ENCODE measurements around the gene PLEKHF1. TPM values are rescaled to one million over a fixed set of nuclear protein-coding genes. Genes with fewer than 3 reads are reported as not detected.
"Not testable (repeated sequence)": the region's sequence is repeated elsewhere in the genome, so short reads cannot be mapped to it uniquely, and the experiment has no call there.

PLEKHF1 gene
- total RNA-seq, 1 donor from 2014 or later, result 29.4 TPM

GRCh38 chr19:29666578-29667386 is 1.5 kb downstream of the PLEKHF1 start:
- peaks cover 9% of the 10 kb centered on the region for H3K36me3 Mint-ChIP-seq (ENCODE audit: low read depth)
- H3K27ac Mint-ChIP-seq (ENCODE audit: unreplicated experiment), result peak overlapping the region; percentile 97
- DNase-seq (ENCODE audit: low spot score), result no peak

DNA sequence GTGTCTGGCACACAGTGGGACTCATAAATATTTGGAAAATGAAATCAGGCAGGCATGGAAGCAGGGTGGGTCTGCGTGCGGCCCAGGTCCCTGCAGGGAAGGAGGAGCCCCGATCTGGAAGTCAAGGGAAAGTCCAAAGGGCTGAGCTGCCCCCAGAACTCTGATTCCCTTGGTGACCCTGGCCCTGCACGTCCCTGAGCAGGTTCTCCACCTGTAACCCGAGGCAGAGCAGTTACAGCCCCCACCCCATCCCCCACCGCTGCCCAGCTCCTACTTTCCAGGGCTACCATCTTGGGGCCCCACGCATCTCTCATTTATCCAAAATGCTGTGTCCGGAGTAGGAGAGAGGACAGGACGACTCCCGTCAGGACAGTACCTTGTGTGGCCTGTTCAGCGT is 2.1 kb downstream of the PLEKHF1 start:
- no peaks in the 10 kb centered on the region for H3K27me3 Mint-ChIP-seq (ENCODE audit: low read depth)
- TF ChIP-seq, protein P1, sequence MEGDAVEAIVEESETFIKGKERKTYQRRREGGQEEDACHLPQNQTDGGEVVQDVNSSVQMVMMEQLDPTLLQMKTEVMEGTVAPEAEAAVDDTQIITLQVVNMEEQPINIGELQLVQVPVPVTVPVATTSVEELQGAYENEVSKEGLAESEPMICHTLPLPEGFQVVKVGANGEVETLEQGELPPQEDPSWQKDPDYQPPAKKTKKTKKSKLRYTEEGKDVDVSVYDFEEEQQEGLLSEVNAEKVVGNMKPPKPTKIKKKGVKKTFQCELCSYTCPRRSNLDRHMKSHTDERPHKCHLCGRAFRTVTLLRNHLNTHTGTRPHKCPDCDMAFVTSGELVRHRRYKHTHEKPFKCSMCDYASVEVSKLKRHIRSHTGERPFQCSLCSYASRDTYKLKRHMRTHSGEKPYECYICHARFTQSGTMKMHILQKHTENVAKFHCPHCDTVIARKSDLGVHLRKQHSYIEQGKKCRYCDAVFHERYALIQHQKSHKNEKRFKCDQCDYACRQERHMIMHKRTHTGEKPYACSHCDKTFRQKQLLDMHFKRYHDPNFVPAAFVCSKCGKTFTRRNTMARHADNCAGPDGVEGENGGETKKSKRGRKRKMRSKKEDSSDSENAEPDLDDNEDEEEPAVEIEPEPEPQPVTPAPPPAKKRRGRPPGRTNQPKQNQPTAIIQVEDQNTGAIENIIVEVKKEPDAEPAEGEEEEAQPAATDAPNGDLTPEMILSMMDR (IDR thresholded peaks at IDR 0.05), result no peak
- H3K36me3 Mint-ChIP-seq (ENCODE audit: low read depth), result peaks cover 10% of the 10 kb centered on the region
- peak overlapping the region; percentile 97 for H3K27ac Mint-ChIP-seq (ENCODE audit: unreplicated experiment)
- peak overlapping the region; percentile 77 for H3K4me3 Mint-ChIP-seq (ENCODE audit: unreplicated experiment)
- H3K4me1 Mint-ChIP-seq (ENCODE audit: low read depth), result peaks cover 68% of the 10 kb centered on the region
- no peaks in the 10 kb centered on the region for H3K9me3 Mint-ChIP-seq (ENCODE audit: low read depth)
- no peak for DNase-seq (ENCODE audit: low spot score)

More at GRCh38 chr19:29666578-29667386, 1.5 kb downstream of the PLEKHF1 start:
- Mint-ChIP-seq H3K9me3 (ENCODE audit: low read depth) (no peaks in the 10 kb centered on the region), H3K4me1 (ENCODE audit: low read depth) (peaks cover 67% of the 10 kb centered on the region), H3K4me3 (ENCODE audit: unreplicated experiment) (peak overlapping the region; percentile 77), H3K27me3 (ENCODE audit: low read depth) (no peaks in the 10 kb centered on the region)
- TF ChIP-seq, protein P1 (IDR thresholded peaks at IDR 0.05), result peak; percentile 17

DNA sequence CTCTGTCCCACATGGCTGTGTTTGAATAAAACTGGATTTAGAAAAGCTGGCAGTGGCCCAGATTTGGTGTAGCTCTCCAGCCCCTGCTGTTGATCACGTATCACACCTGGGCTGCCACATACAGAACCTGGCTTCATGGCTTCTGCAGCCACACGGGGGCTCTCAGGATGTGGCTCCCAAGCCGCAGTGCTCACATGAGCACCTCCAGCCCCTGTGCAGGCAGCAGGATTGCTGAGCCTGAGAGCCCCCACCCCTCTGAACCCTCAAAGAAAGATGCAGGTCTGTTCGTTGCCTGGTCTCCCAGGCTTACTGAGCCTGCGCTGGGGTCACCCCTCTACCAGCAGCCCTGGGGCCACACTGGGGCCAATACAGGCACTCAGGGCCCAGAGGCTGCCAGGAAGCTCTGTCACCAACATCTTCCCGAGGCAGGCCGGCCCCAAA is 2.7 kb downstream of the PLEKHF1 start:
- H3K27me3 Mint-ChIP-seq (ENCODE audit: low read depth), result no peaks in the 10 kb centered on the region
- H3K4me3 Mint-ChIP-seq (ENCODE audit: unreplicated experiment), result peak overlapping the region; percentile 22
- TF ChIP-seq, protein P1 (IDR thresholded peaks at IDR 0.05), result no peak
- peaks cover 68% of the 10 kb centered on the region for H3K4me1 Mint-ChIP-seq (ENCODE audit: low read depth)
- peaks cover 14% of the 10 kb centered on the region for H3K36me3 Mint-ChIP-seq (ENCODE audit: low read depth)
- no peaks in the 10 kb centered on the region for H3K9me3 Mint-ChIP-seq (ENCODE audit: low read depth)
- no peak for DNase-seq (ENCODE audit: low spot score)
- H3K27ac Mint-ChIP-seq (ENCODE audit: unreplicated experiment), result peak overlapping the region; percentile 27

GRCh38 chr19:29668746-29669609 is 3.7 kb downstream of the PLEKHF1 start:
- TF ChIP-seq, protein P1 (IDR thresholded peaks at IDR 0.05), result peak; percentile 41
- DNase-seq (ENCODE audit: low spot score), result no peak
- H3K36me3 Mint-ChIP-seq (ENCODE audit: low read depth), result peaks cover 14% of the 10 kb centered on the region
- H3K27me3 Mint-ChIP-seq (ENCODE audit: low read depth), result no peaks in the 10 kb centered on the region
- H3K4me1 Mint-ChIP-seq (ENCODE audit: low read depth), result peaks cover 60% of the 10 kb centered on the region
- H3K27ac Mint-ChIP-seq (ENCODE audit: unreplicated experiment), result no peak overlapping the region
- H3K9me3 Mint-ChIP-seq (ENCODE audit: low read depth), result no peaks in the 10 kb centered on the region
- H3K4me3 Mint-ChIP-seq (ENCODE audit: unreplicated experiment), result no peak overlapping the region

DNA sequence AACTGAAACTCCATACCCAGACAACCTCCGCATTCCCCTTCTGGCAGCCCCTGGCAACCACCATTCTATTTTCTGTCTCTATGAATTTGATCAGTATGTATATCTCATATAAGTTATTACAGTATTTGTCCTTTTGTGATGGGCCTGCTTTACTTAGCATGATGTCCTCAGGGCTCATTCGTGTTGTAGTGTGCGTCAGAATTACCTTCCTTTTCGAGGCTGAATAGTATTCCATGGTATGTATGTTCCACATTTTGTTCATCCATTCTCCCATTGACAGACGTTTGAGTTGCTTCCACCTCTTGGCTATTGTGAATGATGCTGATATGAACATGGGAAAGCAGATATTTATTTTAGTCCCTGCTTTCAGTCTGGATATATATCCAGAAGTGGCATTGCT is 5.0 kb downstream of the PLEKHF1 start:
- TF ChIP-seq, protein P1 (IDR thresholded peaks at IDR 0.05), result no peak
- no peak for DNase-seq (ENCODE audit: low spot score)
- Mint-ChIP-seq H3K27ac (ENCODE audit: unreplicated experiment) (peak overlapping the region; percentile 42), H3K4me3 (ENCODE audit: unreplicated experiment) (no peak overlapping the region), H3K27me3 (ENCODE audit: low read depth) (no peaks in the 10 kb centered on the region), H3K36me3 (ENCODE audit: low read depth) (peaks cover 14% of the 10 kb centered on the region), H3K4me1 (ENCODE audit: low read depth) (peaks cover 50% of the 10 kb centered on the region), H3K9me3 (ENCODE audit: low read depth) (no peaks in the 10 kb centered on the region)

DNA sequence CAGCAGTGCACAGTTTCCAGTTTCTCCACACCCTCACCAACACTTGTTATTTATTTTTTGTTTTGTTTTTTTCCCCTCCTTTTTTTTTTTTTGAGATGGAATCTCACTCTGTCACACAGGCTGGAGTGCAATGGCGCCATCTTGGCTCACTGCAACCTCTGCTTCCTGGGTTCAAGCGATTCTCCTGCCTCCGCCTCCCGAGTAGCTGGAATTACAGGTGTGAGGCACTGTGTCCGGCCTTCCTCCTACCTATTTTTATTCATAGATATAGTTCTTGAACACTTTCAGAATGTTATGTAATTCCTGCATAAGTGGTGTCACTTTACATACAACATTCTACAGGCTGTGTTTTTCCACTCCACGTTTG is 5.7 kb downstream of the PLEKHF1 start:
- peak overlapping the region; percentile 45 for H3K27ac Mint-ChIP-seq (ENCODE audit: unreplicated experiment)
- not testable (repeated sequence) for H3K27me3 Mint-ChIP-seq (ENCODE audit: low read depth); DNase-seq (ENCODE audit: low spot score); H3K9me3 Mint-ChIP-seq (ENCODE audit: low read depth); H3K4me3 Mint-ChIP-seq (ENCODE audit: unreplicated experiment)
- peaks cover 15% of the 10 kb centered on the region for H3K36me3 Mint-ChIP-seq (ENCODE audit: low read depth)
- peaks cover 50% of the 10 kb centered on the region for H3K4me1 Mint-ChIP-seq (ENCODE audit: low read depth)
